GM21381 (cell line): Measurements from ENCODE around the gene NETO2.
"Not testable (repeated sequence)": the region's sequence is repeated elsewhere in the genome, so short reads cannot be mapped to it uniquely, and the experiment has no call there.

Experiments
- ATAC-seq: cut with Tn5 transposase; IDR thresholded peaks from one replicate; pipeline ENCODE4 v1.9.1; 2021; ENCODE audit warnings: mild to moderate bottlenecking, moderate library complexity; ENCODE audit not compliant: unreplicated experiment

Gene NETO2

GRCh38 chr16:47143677-47144558, at the start of gene NETO2:
Gene NETO2 (minus strand): TSS chr16:47143945. CDS start chr16:47143612, 333 bp downstream.
- peak; percentile 47 for ATAC-seq

GRCh38 chr16:47182318-47182717, 38.6 kb upstream of the NETO2 start:
- ATAC-seq: no peak

GRCh38 chr16:47181066-47181465, 37.3 kb upstream of the NETO2 start:
- ATAC-seq: not testable (repeated sequence)

GRCh38 chr16:47180073-47180472, 36.3 kb upstream of the NETO2 start:
- no peak for ATAC-seq

GRCh38 chr16:47175152-47175551, 31.4 kb upstream of the NETO2 start:
- ATAC-seq: no peak

- no peak for ATAC-seq
Observed at GRCh38 chr16:47162670-47163420, 19.1 kb upstream of the NETO2 start.

- no peak for ATAC-seq
Observed at GRCh38 chr16:47161464-47161863, 17.7 kb upstream of the NETO2 start.

GRCh38 chr16:47160422-47160821, 16.7 kb upstream of the NETO2 start:
- ATAC-seq: no peak

GRCh38 chr16:47158992-47159391, 15.2 kb upstream of the NETO2 start:
- ATAC-seq: no peak

GRCh38 chr16:47156680-47157215, 13.0 kb upstream of the NETO2 start:
- no peak for ATAC-seq

- not testable (repeated sequence) for ATAC-seq
Observed at GRCh38 chr16:47152501-47152900, 8.8 kb upstream of the NETO2 start.

- no peak for ATAC-seq
Observed at GRCh38 chr16:47150067-47150466, 6.3 kb upstream of the NETO2 start.

- no peak for ATAC-seq
Observed at GRCh38 chr16:47144559-47144877, 773 bp upstream of the NETO2 start.

GRCh38 chr16:47142821-47143676, 696 bp downstream of the NETO2 start:
- ATAC-seq: peak; percentile 58

- ATAC-seq: no peak
Observed at GRCh38 chr16:47142486-47142820, 1.3 kb downstream of the NETO2 start.

GRCh38 chr16:47141773-47142485, 1.8 kb downstream of the NETO2 start:
- ATAC-seq: peak; percentile 46

- ATAC-seq: no peak
Observed at GRCh38 chr16:47140686-47141085, 3.1 kb downstream of the NETO2 start.

GRCh38 chr16:47139561-47140185, 4.1 kb downstream of the NETO2 start:
- no peak for ATAC-seq

- not testable (repeated sequence) for ATAC-seq
Observed at GRCh38 chr16:47137925-47138324, 5.8 kb downstream of the NETO2 start.
